Stomach (tissue), 9 donors: ENCODE results near the gene CRHR1. TPM values are rescaled to one million over a fixed set of nuclear protein-coding genes. Genes with fewer than 3 reads are reported as not detected.

Source experiments
- DNase-seq, 2 donors: peaks; one replicate each; pipeline versions ENCODE4 v3.0.0 to v3.0.0-alpha.2; 2013 to 2019
- H3K27ac ChIP-seq, 5 donors: fragments of 200-600 bp in 4 of 5; sonication (generic) in 4 of 5; one replicate each; pipeline ENCODE4 v1.5.1; 2013 to 2019; ENCODE audit warnings: mild to moderate bottlenecking in 1 of 5, moderate library complexity in 1 of 5
- H3K27me3 ChIP-seq, 3 donors: fragments of 200-600 bp; sonication (generic); one replicate each; pipeline ENCODE4 v1.5.1; 2017 to 2019; ENCODE audit warnings: mixed run types in 1 of 3
- H3K36me3 ChIP-seq, 4 donors: fragments of 200-600 bp; sonication (generic); 1 replicate in 3 of 4; 2 replicates in 1 of 4; pipeline ENCODE4 v1.5.1; 2016 to 2019
- H3K4me1 ChIP-seq, 4 donors: fragments of 200-600 bp; sonication (generic); one replicate each; pipeline ENCODE4 v1.5.1; 2016 to 2019
- H3K4me3 ChIP-seq, 4 donors: fragments of 200-600 bp; sonication (generic) in 3 of 4; one replicate each; pipeline ENCODE4 v1.5.1; 2016 to 2019; ENCODE audit warnings: mild to moderate bottlenecking in 1 of 4
- H3K9me3 ChIP-seq, 4 donors: fragments of 200-600 bp; sonication (generic); one replicate each; pipeline ENCODE4 v1.5.1; 2016 to 2019
- EP300 ChIP-seq: sonication (generic); formaldehyde crosslinking; IDR thresholded peaks from one replicate; pipeline ENCODE4 v1.6.1; 2017; ENCODE audit warnings: antibody characterized with exemption
- POLR2A ChIP-seq, 4 donors: fragments of 450-650 bp; IDR thresholded peaks; one replicate each; pipeline ENCODE4 v1.6.1; 2016; ENCODE audit warnings: antibody characterized with exemption in 4 of 4, control low read depth in 2 of 4, mild to moderate bottlenecking in 1 of 4, moderate library complexity in 1 of 4
- POLR2AphosphoS5 ChIP-seq, 3 donors: sonication (generic); formaldehyde crosslinking; IDR thresholded peaks; one replicate each; pipeline ENCODE4 v1.6.1; 2016; ENCODE audit warnings: antibody characterized with exemption in 3 of 3
- WGBS, 5 donors: extraction: QIAGEN DNeasy Blood & Tissue Kit in 3 of 5; methylation state at CpG; one replicate each; pipeline versions ENCODE4 v1.1.5 to v1.1.7; 2013 to 2018; 5-methylcytosine and 5-hydroxymethylcytosine counted together
- intact Hi-C: fragments of 100-400 bp; cut with DNase I; formaldehyde crosslinking; loops from one replicate; pipeline ENCODE4 v1.15.1; 2023; ENCODE audit warnings: low total_unique reads
- polyA plus RNA-seq, 3 donors: library from polyadenylated mRNA; stranded (reverse); fragments of 200-250 nt; gene quantifications; one replicate each; pipeline ENCODE4 v1.2.3, GENCODE V29; 2013
- total RNA-seq, 5 donors: library from RNA; depleted of rRNA; stranded (reverse); fragments of >200 nt; gene quantifications; one replicate each; pipeline versions ENCODE4 v1.1.0 to v1.2.3, GENCODE V29; 2014 to 2016
- TF ChIP-seq, protein P1 (sequence below), 7 experiments: fragments of 450-650 bp in 4 of 7; fragments of 200-600 bp in 3 of 7; sonication (generic) in 3 of 7; IDR thresholded peaks; one replicate each; pipeline ENCODE4 v1.5.1; 2016 to 2019; ENCODE audit warnings: antibody characterized with exemption in 7 of 7, control low read depth in 2 of 7, mild to moderate bottlenecking in 1 of 7
- donor health status: healthy with polysubstance abuse.
- donor health status: Bipolar disorder and iron deficiency.
- donor health status: healthy.

The CRHR1 gene
- total and polyA plus RNA-seq, 8 donors = not detected

GRCh38 chr17:45790296-45790922 lies 6.3 kb downstream of the CRHR1 start:
- H3K4me1 ChIP-seq = peaks cover under 1 to 11% (median 2%) of the 10 kb centered on the region in 4 donors
- H3K27ac ChIP-seq = no peak overlapping the region
- intact Hi-C loops = no loop called here
- 40 to 62% (median 45%) methylated on average over 8 to 11 of the region's 11 CpGs for WGBS, 5 donors
- H3K36me3 ChIP-seq = no peaks in the 10 kb centered on the region
- DNase-seq = no peak
- no peak overlapping the region for H3K4me3 ChIP-seq
- H3K9me3 ChIP-seq = no peaks in the 10 kb centered on the region
- TF ChIP-seq EP300 (no peak), POLR2AphosphoS5 (IDR thresholded peaks at IDR 0.05) (no peak), POLR2A (IDR thresholded peaks at IDR 0.05) (no peak)
- TF ChIP-seq, protein P1, sequence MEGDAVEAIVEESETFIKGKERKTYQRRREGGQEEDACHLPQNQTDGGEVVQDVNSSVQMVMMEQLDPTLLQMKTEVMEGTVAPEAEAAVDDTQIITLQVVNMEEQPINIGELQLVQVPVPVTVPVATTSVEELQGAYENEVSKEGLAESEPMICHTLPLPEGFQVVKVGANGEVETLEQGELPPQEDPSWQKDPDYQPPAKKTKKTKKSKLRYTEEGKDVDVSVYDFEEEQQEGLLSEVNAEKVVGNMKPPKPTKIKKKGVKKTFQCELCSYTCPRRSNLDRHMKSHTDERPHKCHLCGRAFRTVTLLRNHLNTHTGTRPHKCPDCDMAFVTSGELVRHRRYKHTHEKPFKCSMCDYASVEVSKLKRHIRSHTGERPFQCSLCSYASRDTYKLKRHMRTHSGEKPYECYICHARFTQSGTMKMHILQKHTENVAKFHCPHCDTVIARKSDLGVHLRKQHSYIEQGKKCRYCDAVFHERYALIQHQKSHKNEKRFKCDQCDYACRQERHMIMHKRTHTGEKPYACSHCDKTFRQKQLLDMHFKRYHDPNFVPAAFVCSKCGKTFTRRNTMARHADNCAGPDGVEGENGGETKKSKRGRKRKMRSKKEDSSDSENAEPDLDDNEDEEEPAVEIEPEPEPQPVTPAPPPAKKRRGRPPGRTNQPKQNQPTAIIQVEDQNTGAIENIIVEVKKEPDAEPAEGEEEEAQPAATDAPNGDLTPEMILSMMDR (IDR thresholded peaks at IDR 0.05) = no peak
- peaks cover 7 to 100% (median 62%) of the 10 kb centered on the region in 3 donors for H3K27me3 ChIP-seq

DNA sequence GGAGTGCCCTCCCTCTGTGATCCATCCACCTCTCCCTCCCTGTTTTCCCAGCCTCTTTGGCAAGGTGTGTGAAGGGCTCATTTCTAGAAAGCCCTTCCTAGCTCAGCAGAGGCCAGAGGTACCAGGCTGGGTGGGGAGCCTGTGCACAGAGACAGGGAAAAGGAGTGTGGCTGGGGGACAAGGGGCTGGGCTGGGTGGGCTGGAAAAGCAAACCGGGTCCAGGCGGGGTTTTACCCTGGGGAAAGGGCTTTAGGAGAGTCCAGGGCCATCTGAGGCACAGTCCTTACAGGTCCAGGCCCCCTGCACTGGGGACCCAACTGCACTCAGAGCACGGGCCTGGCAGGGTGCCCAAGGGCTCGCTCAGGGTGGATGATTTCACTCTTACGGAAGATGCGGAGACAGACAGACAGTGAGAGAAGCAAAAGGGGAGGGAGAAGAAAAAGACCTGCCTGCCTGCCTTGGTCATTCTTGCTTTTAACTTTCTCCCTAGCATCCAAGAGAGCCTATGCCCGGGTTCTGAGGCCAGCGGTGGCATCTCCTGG lies 7.0 kb downstream of the CRHR1 start:
- Histone ChIP-seq H3K27me3 (peaks cover 7 to 100% (median 59%) of the 10 kb centered on the region in 3 donors), H3K4me3 (no peak overlapping the region), H3K9me3 (no peaks in the 10 kb centered on the region), H3K36me3 (no peaks in the 10 kb centered on the region), H3K4me1 (peaks cover 0 to 9% (median 0%) of the 10 kb centered on the region in 4 donors), H3K27ac (no peak overlapping the region)
- TF ChIP-seq EP300 = no peak
- TF ChIP-seq, protein P1 (IDR thresholded peaks at IDR 0.05) = no peak
- intact Hi-C loops = no loop called here
- WGBS, 5 donors = 34 to 52% (median 46%) methylated on average over 6 to 8 of the region's 8 CpGs
- DNase-seq = no peak

DNA sequence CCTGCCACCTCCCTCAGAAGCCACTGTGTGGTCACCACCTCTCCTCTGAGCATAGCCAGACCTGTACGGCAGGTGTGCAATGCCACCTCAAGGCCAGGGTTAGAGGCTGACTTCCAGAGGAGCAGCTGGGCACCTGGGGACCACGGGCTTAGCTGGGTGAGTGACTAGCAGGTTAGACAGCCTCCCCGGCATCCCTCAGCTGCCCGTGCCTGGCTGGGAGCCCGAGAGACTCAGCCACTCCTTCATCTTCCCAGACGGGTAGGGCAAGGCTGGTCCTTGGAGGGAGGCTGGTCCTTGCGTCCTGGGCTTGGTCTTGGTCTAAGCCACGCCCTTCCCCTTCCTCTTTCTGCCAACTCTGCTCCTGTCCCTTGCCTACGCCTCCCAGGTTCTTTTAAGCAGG lies 7.8 kb downstream of the CRHR1 start:
- intact Hi-C loops = no loop called here
- Histone ChIP-seq H3K9me3 (no peaks in the 10 kb centered on the region), H3K27ac (no peak overlapping the region), H3K4me1 (peaks cover 0 to 9% (median 0%) of the 10 kb centered on the region in 4 donors), H3K4me3 (no peak overlapping the region), H3K36me3 (no peaks in the 10 kb centered on the region), H3K27me3 (peaks cover 7 to 100% (median 62%) of the 10 kb centered on the region in 3 donors)
- TF ChIP-seq POLR2AphosphoS5 (IDR thresholded peaks at IDR 0.05) (no peak), POLR2A (IDR thresholded peaks at IDR 0.05) (no peak)
- TF ChIP-seq, protein P1 (IDR thresholded peaks at IDR 0.05) = no peak
- 21 to 48% (median 24%) methylated on average over 8 to 9 of the region's 9 CpGs for WGBS, 5 donors
- peak in 1 of 2 donors; percentile 35 for DNase-seq

DNA sequence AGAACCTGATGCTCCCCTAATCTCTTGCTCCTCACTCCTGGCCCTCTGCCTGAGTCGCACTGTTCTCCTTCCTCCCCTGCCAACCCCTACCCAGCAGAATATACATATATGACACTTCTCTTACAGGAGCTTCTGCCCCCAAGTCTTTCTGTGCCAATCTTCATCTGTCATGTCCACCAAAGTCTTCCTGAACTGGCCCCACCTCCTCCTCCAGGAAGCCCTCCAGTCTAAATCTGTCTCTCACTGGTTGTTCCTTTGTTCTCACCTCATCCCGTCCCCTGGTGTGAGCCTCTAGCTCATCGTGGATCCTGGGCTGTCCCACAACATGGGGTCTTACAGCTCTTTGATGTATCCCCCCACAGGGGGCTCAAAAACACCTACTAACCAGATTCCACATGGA lies 8.3 kb downstream of the CRHR1 start:
- intact Hi-C loops = no loop called here
- 55 to 58% (median 55%) methylated on average over 3 of the region's 3 CpGs for WGBS, 5 donors

More for the DNA sequence above, 8.3 kb downstream of the CRHR1 start:
- Histone ChIP-seq H3K27me3 (peaks cover 7 to 99% (median 58%) of the 10 kb centered on the region in 3 donors), H3K4me1 (peaks cover 0 to 9% (median 0%) of the 10 kb centered on the region in 4 donors), H3K27ac (no peak overlapping the region), H3K36me3 (no peaks in the 10 kb centered on the region), H3K9me3 (no peaks in the 10 kb centered on the region), H3K4me3 (no peak overlapping the region)
- no peak for DNase-seq
- TF ChIP-seq POLR2A (IDR thresholded peaks at IDR 0.05) (no peak), POLR2AphosphoS5 (IDR thresholded peaks at IDR 0.05) (no peak), EP300 (no peak)
- TF ChIP-seq, protein P1 (IDR thresholded peaks at IDR 0.05) = no peak
